Hematopoietic multipotent progenitor cell treated with erythropoietin and hydrocortisone succinate and interleukin-3 and kit ligand, for 4 days (in vitro differentiated cells): ENCODE data around the gene RBM20.

ENCODE experiments used
- DNase-seq: peaks from one replicate; pipeline ENCODE4 v3.0.0-alpha.2; 2015

The RBM20 gene

GRCh38 chr10:110880012-110880411 is 235.9 kb downstream of the RBM20 start:
- no peak for DNase-seq

GRCh38 chr10:110881247-110881646 is 237.1 kb downstream of the RBM20 start:
- no peak for DNase-seq

DNA sequence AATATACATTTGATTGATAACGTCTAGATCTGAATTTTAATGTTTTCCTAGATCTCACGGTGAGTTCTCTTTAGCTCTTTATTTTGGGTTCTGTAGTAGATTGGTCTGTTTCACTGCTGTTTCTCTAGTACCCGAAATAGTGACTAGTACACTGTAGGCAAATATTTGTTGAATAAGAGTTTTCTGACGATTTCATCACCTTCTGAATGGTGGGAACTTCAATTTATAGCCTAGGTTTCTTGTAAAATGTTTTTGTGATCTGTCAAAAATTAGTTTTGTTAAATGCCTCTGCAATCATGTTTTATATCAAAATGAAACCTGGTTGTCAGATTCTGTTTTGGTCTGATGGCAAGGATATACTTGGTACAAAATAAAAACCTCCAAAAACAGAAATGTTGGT is 237.8 kb downstream of the RBM20 start:
- no peak for DNase-seq

DNA sequence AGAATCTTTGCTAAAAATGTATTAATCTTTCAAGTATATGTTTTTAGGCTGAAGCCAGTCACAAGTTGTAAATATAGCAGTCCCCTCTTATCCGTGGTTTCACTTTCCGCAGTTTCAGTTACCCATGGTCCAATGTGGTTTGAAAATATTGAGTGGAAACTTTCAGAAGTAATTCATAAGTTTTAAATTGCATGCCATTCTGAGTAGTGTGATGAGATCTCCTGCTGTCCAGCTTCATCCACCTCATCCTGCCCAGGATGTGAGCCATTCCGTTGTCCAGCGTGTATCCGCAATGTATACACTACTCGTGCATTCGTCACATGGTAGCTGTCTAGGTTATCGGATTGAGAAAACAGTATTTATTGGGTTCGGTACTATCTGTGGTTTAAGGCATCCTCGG is 239.8 kb downstream of the RBM20 start:
- DNase-seq, result no peak

- no peak for DNase-seq
Measured at GRCh38 chr10:110885932-110886674, 242.0 kb downstream of the RBM20 start.

GRCh38 chr10:110887560-110887959 is 243.4 kb downstream of the RBM20 start:
- no peak for DNase-seq
